HepG2 (cell line): ENCODE measurements around the gene SH2D7. TPM values are rescaled to one million over a fixed set of nuclear protein-coding genes. Genes with fewer than 3 reads are reported as not detected.
A peak's percentile ranks its signal among the peaks of the same experiment; 100 is the strongest.

ENCODE experiments used
- AHR ChIP-seq: IDR thresholded peaks from 2 replicates; pipeline ENCODE4 v1.6.1; 2018; ENCODE audit warnings: missing genetic modification reagents, missing compliant biosample characterization
- ATF6 ChIP-seq: sonication (generic); formaldehyde crosslinking; conservative IDR thresholded peaks from 2 replicates; pipeline ENCODE4 v1.4.0; 2020; ENCODE audit warnings: missing genetic modification reagents
- BRF2 ChIP-seq: sonication (generic); formaldehyde crosslinking; IDR thresholded peaks from 2 replicates; pipeline ENCODE4 v1.8.1; 2022; ENCODE audit warnings: mild to moderate bottlenecking, missing genetic modification reagents
- CBFB ChIP-seq: sonication (generic); formaldehyde crosslinking; IDR thresholded peaks from 2 replicates; pipeline ENCODE4 v1.4.0; 2020; ENCODE audit warnings: missing genetic modification reagents
- CREB3 ChIP-seq: sonication (generic); formaldehyde crosslinking; IDR thresholded peaks from 2 replicates; pipeline ENCODE4 v1.5.0; 2020; ENCODE audit warnings: missing genetic modification reagents
- FOXK2 ChIP-seq: fragments of 450-650 bp; IDR thresholded peaks from 2 replicates; pipeline ENCODE4 v1.6.1; 2016
- GZF1 ChIP-seq: sonication (generic); formaldehyde crosslinking; IDR thresholded peaks from 2 replicates; pipeline ENCODE4 v1.5.1; 2020; ENCODE audit warnings: mild to moderate bottlenecking, missing genetic modification reagents
- HOXD1 ChIP-seq: sonication (generic); formaldehyde crosslinking; IDR thresholded peaks from 2 replicates; pipeline ENCODE4 v1.5.0; 2020; ENCODE audit warnings: missing genetic modification reagents
- KLF11 ChIP-seq: IDR thresholded peaks from 2 replicates; pipeline ENCODE4 v1.6.1; 2016; ENCODE audit warnings: missing compliant biosample characterization
- MAZ ChIP-seq, 2 experiments: sonication (generic) in 1 of 2; formaldehyde crosslinking in 1 of 2; IDR thresholded peaks; 2 replicates each; pipeline versions ENCODE4 v1.5.0 to v1.6.1; 2012 to 2020; ENCODE audit warnings: low read depth in 2 of 2, mild to moderate bottlenecking in 2 of 2, borderline replicate concordance in 1 of 2, improper control_type of control experiment in 1 of 2, low read length in 1 of 2, missing genetic modification reagents in 1 of 2, moderate library complexity in 1 of 2
- POGZ ChIP-seq: sonication (generic); formaldehyde crosslinking; IDR thresholded peaks from 2 replicates; pipeline ENCODE4 v1.4.0; 2020; ENCODE audit warnings: mild to moderate bottlenecking, missing genetic modification reagents
- RBAK ChIP-seq: sonication (generic); formaldehyde crosslinking; IDR thresholded peaks from 2 replicates; pipeline ENCODE4 v1.5.1; 2020; ENCODE audit warnings: mild to moderate bottlenecking, missing genetic modification reagents
- RFXANK ChIP-seq: IDR thresholded peaks from 2 replicates; pipeline ENCODE4 v1.6.1; 2016
- SNAPC2 ChIP-seq: sonication (generic); formaldehyde crosslinking; IDR thresholded peaks from 2 replicates; pipeline ENCODE4 v1.8.1; 2022; ENCODE audit warnings: mild to moderate bottlenecking, missing genetic modification reagents
- SOX6 ChIP-seq, 2 experiments: fragments of 450-650 bp in 1 of 2; sonication (generic) in 1 of 2; formaldehyde crosslinking in 1 of 2; IDR thresholded peaks; 2 replicates each; pipeline versions ENCODE4 v1.4.0 to v1.6.1; 2017 to 2020; ENCODE audit warnings: antibody characterized with exemption in 1 of 2, mild to moderate bottlenecking in 1 of 2, missing genetic modification reagents in 1 of 2
- ZFP90 ChIP-seq: sonication (generic); formaldehyde crosslinking; IDR thresholded peaks from 2 replicates; pipeline ENCODE4 v1.8.0; 2022; ENCODE audit warnings: missing genetic modification reagents, mild to moderate bottlenecking, inconsistent platforms, borderline replicate concordance
- ZNF207 ChIP-seq: fragments of 450-650 bp; IDR thresholded peaks from 2 replicates; pipeline ENCODE4 v1.6.1; 2016; ENCODE audit warnings: antibody characterized with exemption, borderline replicate concordance
- ZNF317 ChIP-seq: sonication (generic); formaldehyde crosslinking; IDR thresholded peaks from 2 replicates; pipeline ENCODE4 v1.5.0; 2020; ENCODE audit warnings: mild to moderate bottlenecking, missing genetic modification reagents
- ZNF335 ChIP-seq: sonication (generic); formaldehyde crosslinking; IDR thresholded peaks from 2 replicates; pipeline ENCODE4 v1.4.0; 2020; ENCODE audit warnings: missing genetic modification reagents
- ZNF343 ChIP-seq: sonication (generic); formaldehyde crosslinking; IDR thresholded peaks from 2 replicates; pipeline ENCODE4 v1.4.0; 2020; ENCODE audit warnings: mild to moderate bottlenecking, missing genetic modification reagents
- ZNF44 ChIP-seq: sonication (generic); formaldehyde crosslinking; IDR thresholded peaks from 2 replicates; pipeline ENCODE4 v1.5.1; 2020; ENCODE audit warnings: mild to moderate bottlenecking, missing genetic modification reagents
- ZNF564 ChIP-seq: sonication (generic); formaldehyde crosslinking; IDR thresholded peaks from 2 replicates; pipeline ENCODE4 v1.8.1; 2023; ENCODE audit warnings: mild to moderate bottlenecking, missing genetic modification reagents
- ZNF644 ChIP-seq: IDR thresholded peaks from 2 replicates; pipeline ENCODE4 v1.6.1; 2016; ENCODE audit warnings: low read depth
- polyA plus RNA-seq, 8 experiments: library from polyadenylated mRNA; depleted of rRNA in 3 of 8; stranded (reverse) in 7 of 8; unstranded in 1 of 8; fragments of >200 nt; fragmentation: Illumina TruSeq in 4 of 8; extraction: Trizol in 4 of 8; gene quantifications; 2 replicates each; pipeline versions ENCODE4 v1.2.1 to v1.2.3, GENCODE V29; 2011 to 2016; ENCODE audit warnings: low read depth in 4 of 8, missing spikeins in 1 of 8, mixed read lengths in 1 of 8; ENCODE audit not compliant: insufficient read depth in 1 of 8
- total RNA-seq, 5 experiments: library from RNA; depleted of rRNA; stranded (reverse); fragments of >200 nt; fragmentation: Illumina TruSeq; extraction: Trizol; gene quantifications; 2 replicates each; pipeline ENCODE4 v1.2.3, GENCODE V29; 2016; ENCODE audit warnings: low read depth in 1 of 5
- TF ChIP-seq, protein P1 (sequence below): sonication (generic); formaldehyde crosslinking; IDR thresholded peaks from 2 replicates; pipeline ENCODE4 v1.8.1; 2023; ENCODE audit warnings: mild to moderate bottlenecking, moderate library complexity, missing genetic modification reagents
- TF ChIP-seq, protein P2 (sequence below): fragments of 450-650 bp; IDR thresholded peaks from 2 replicates; pipeline ENCODE4 v1.6.1; 2016

The SH2D7 gene
- total and polyA plus RNA-seq, 2 of the 13 experiments (the other 11 are each of a cell fraction or from before 2014, with no cell fraction given): not detected

DNA sequence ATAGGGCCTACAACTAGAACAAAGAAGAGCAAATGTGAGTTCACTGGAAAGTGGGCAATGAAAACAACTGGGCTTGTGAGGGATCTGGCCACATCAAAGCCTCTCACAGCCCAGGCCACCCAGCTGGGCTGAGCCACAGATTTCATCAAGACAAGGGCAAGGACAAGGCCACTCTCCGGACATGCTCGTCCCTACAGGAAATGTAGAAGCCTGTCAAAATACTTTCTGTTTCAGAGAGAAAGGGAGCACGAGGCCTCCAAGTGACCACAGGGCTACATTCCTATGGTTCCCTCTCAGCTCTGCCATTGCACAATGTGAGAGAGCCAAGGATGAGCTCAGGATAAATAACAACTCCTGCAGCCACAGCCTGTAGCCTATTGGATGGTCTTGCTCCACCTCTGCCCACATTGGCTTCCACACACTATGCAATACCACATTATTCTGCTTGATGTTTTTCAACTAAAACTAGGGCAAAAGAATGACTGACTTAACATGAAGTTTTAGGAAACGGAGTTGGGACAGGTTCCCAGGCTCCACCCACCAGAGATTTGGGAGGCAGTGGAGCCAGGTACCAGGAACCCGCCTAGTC lies 27.0 kb upstream of the SH2D7 start (continued):
- peak; percentile 65; the same call in 1 of the 2 replicates for TF ChIP-seq ZNF564
- no peak for TF ChIP-seq ZNF207
- peak; percentile 88 for TF ChIP-seq POGZ (CRISPR knock-in tag)
- TF ChIP-seq GZF1 (CRISPR knock-in tag): 0 out of 2 replicates have a peak, but pooled peaks have one; percentile 44
- no peak for TF ChIP-seq SOX6 (IDR thresholded peaks at IDR 0.05)
- TF ChIP-seq SOX6 (CRISPR knock-in tag; IDR thresholded peaks at IDR 0.05): peak; percentile 99
- TF ChIP-seq RBAK (CRISPR knock-in tag): peak; percentile 88
- TF ChIP-seq ZNF343 (CRISPR knock-in tag): peak; percentile 76; the same call in 1 of the 2 replicates
- TF ChIP-seq ZNF335 (CRISPR knock-in tag): peak; percentile 86
- TF ChIP-seq ZNF44 (CRISPR knock-in tag): 0 out of 2 replicates have a peak, but pooled peaks have one; percentile 40
- TF ChIP-seq HOXD1 (CRISPR knock-in tag): peak; percentile 68; the same call in 1 of the 2 replicates
- no peak; the same call in 1 of the 2 replicates for TF ChIP-seq MAZ (IDR thresholded peaks at IDR 0.05; ENCODE audit: borderline replicate concordance, low read depth, low read length)
- peak; percentile 41 for TF ChIP-seq MAZ (CRISPR knock-in tag; IDR thresholded peaks at IDR 0.05; ENCODE audit: low read depth)
- peak; percentile 77; the same call in 1 of the 2 replicates for TF ChIP-seq ATF6 (CRISPR knock-in tag)
- TF ChIP-seq ZNF644: peak; percentile 88
- peak; percentile 86; the same call in 1 of the 2 replicates for TF ChIP-seq SNAPC2 (CRISPR knock-in tag)
- peak; percentile 79 for TF ChIP-seq ZNF317 (CRISPR knock-in tag)
- TF ChIP-seq RFXANK (CRISPR knock-in tag): no peak
- no peak for TF ChIP-seq CREB3
- TF ChIP-seq, protein P1, sequence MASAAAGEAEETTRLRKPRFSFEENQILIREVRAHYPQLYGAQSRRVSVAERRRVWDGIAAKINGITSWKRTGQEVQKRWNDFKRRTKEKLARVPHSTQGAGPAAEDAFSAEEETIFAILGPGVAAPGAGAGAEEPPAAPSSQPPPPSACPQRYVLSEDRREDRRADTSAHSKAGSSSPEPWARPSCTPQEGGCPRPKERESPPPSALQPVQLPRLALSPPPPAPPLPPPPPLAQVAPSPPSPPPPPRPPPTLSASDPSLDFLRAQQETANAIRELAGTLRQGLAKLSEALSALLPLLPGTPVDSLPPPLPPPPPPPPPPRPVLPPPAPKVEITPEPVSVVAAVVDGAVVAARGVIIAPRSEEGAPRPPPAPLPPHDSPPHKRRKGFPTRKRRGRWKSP (CRISPR knock-in tag): peak; percentile 77; the same call in 1 of the 2 replicates
- peak; percentile 90 for TF ChIP-seq FOXK2
- peak; percentile 99 for TF ChIP-seq CBFB (CRISPR knock-in tag)
- 0 out of 2 replicates have a peak, but pooled peaks have one; percentile 44 for TF ChIP-seq BRF2
- peak; percentile 48; the same call in 1 of the 2 replicates for TF ChIP-seq ZFP90 (CRISPR knock-in tag)
- TF ChIP-seq, protein P2, sequence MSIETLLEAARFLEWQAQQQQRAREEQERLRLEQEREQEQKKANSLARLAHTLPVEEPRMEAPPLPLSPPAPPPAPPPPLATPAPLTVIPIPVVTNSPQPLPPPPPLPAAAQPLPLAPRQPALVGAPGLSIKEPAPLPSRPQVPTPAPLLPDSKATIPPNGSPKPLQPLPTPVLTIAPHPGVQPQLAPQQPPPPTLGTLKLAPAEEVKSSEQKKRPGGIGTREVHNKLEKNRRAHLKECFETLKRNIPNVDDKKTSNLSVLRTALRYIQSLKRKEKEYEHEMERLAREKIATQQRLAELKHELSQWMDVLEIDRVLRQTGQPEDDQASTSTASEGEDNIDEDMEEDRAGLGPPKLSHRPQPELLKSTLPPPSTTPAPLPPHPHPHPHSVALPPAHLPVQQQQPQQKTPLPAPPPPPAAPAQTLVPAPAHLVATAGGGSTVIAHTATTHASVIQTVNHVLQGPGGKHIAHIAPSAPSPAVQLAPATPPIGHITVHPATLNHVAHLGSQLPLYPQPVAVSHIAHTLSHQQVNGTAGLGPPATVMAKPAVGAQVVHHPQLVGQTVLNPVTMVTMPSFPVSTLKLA: peak; percentile 90
- TF ChIP-seq AHR: no peak; the same call in 1 of the 2 replicates
- TF ChIP-seq KLF11 (CRISPR knock-in tag): peak; percentile 70
